Smooth muscle cell (in vitro differentiated cells): Measurements from ENCODE around the gene FGFR2. TPM values are rescaled to one million over a fixed set of nuclear protein-coding genes. Genes with fewer than 3 reads are reported as not detected.

Experiments
- DNase-seq: peaks from one replicate; lab custom pipeline; 2025; ENCODE audit not compliant: unreplicated experiment; lab: John Stamatoyannopoulos, UW
- H2AFZ ChIP-seq: fragments of 200-600 bp; sonication (generic); 2 replicates; pipeline ENCODE4 v1.6.0; 2016; ENCODE audit warnings: antibody characterized with exemption, low read depth, mild to moderate bottlenecking
- H3F3A ChIP-seq: fragments of 200-600 bp; sonication (generic); 2 replicates; pipeline ENCODE4 v1.6.0; 2017; ENCODE audit warnings: antibody characterized with exemption, low read depth
- H3K27ac ChIP-seq: fragments of 200-600 bp; sonication (generic); 2 replicates; pipeline ENCODE4 v1.5.1; 2016; ENCODE audit warnings: low read depth, mild to moderate bottlenecking
- H3K27me3 ChIP-seq: fragments of 200-600 bp; sonication (generic); 2 replicates; pipeline ENCODE4 v1.6.1; 2016; ENCODE audit warnings: low read depth, mild to moderate bottlenecking
- H3K36me3 ChIP-seq: fragments of 200-600 bp; sonication (generic); 2 replicates; pipeline ENCODE4 v1.5.1; 2016; ENCODE audit warnings: low read depth
- H3K4me1 ChIP-seq: fragments of 200-600 bp; sonication (generic); 2 replicates; pipeline ENCODE4 v1.5.1; 2016; ENCODE audit warnings: low read depth
- H3K4me2 ChIP-seq: fragments of 200-600 bp; sonication (generic); 2 replicates; pipeline ENCODE4 v1.6.0; 2016; ENCODE audit warnings: mild to moderate bottlenecking
- H3K4me3 ChIP-seq: fragments of 200-600 bp; sonication (generic); 2 replicates; pipeline ENCODE4 v1.5.1; 2016; ENCODE audit warnings: mild to moderate bottlenecking
- H3K79me2 ChIP-seq: fragments of 200-600 bp; sonication (generic); 2 replicates; pipeline ENCODE4 v1.6.0; 2016; ENCODE audit warnings: low read depth, mild to moderate bottlenecking
- H3K9ac ChIP-seq: fragments of 200-600 bp; sonication (generic); 2 replicates; pipeline ENCODE4 v1.6.0; 2016; ENCODE audit warnings: low read depth
- H3K9me3 ChIP-seq: fragments of 200-600 bp; sonication (generic); replicated peaks from 2 replicates; pipeline ENCODE4 v1.5.1; 2016; ENCODE audit warnings: low read depth
- H4K20me1 ChIP-seq: fragments of 200-600 bp; sonication (generic); 2 replicates; pipeline ENCODE4 v1.6.0; 2016; ENCODE audit warnings: low read depth
- CTCF ChIP-seq: fragments of 200-600 bp; sonication (generic); IDR thresholded peaks from 2 replicates; pipeline ENCODE4 v1.5.1; 2017; ENCODE audit warnings: borderline replicate concordance, mild to moderate bottlenecking, antibody characterized with exemption; ENCODE audit not compliant: insufficient read depth, poor library complexity, severe bottlenecking
- WGBS: methylation state at CpG from one replicate; pipeline ENCODE4 v1.1.7; 2016; ENCODE audit warnings: low lambda C conversion rate; 5-methylcytosine and 5-hydroxymethylcytosine counted together
- polyA plus RNA-seq: library from polyadenylated mRNA; unstranded; fragments of >200 nt; fragmentation: Nextera tagmentation; extraction: Ambion mirVana; gene quantifications from 2 replicates; pipeline ENCODE4 v1.2.1, GENCODE V29; 2016
- total RNA-seq: library from RNA; depleted of rRNA; stranded (reverse); fragments of >200 nt; gene quantifications from 2 replicates; pipeline ENCODE4 v1.2.3, GENCODE V29; 2014

The FGFR2 gene
- total and polyA plus RNA-seq, 2 experiments from 2014 or later = 85.9 to 103 TPM

- no peak for TF ChIP-seq CTCF
- H2AFZ ChIP-seq = no peak overlapping the region
- WGBS = 82% methylated on average over 11 of the region's 11 CpGs
Observed at GRCh38 chr10:121607310-121608055, 9.2 kb upstream of the FGFR2 start.

GRCh38 chr10:121605708-121606107 is 7.5 kb upstream of the FGFR2 start:
- TF ChIP-seq CTCF = no peak
- H3K4me2 ChIP-seq = no peak overlapping the region
- H3K27ac ChIP-seq = no peak overlapping the region
- H3K4me1 ChIP-seq = peaks cover 4% of the 10 kb centered on the region
- no peaks in the 10 kb centered on the region for H3K36me3 ChIP-seq
- peaks cover 14% of the 10 kb centered on the region for H3F3A ChIP-seq
- no peaks in the 10 kb centered on the region for H4K20me1 ChIP-seq
- H3K27me3 ChIP-seq = no peaks in the 10 kb centered on the region
- H3K79me2 ChIP-seq = no peaks in the 10 kb centered on the region
- no peak overlapping the region for H3K4me3 ChIP-seq
- H2AFZ ChIP-seq = no peak overlapping the region
- no peaks in the 10 kb centered on the region for H3K9me3 ChIP-seq
- no peak overlapping the region for H3K9ac ChIP-seq
- DNase-seq = no peak

More at GRCh38 chr10:121607310-121608055, 9.2 kb upstream of the FGFR2 start:
- no peak overlapping the region for H3K9ac ChIP-seq
- no peak overlapping the region for H3K27ac ChIP-seq
- DNase-seq = no peak
- no peaks in the 10 kb centered on the region for H3K79me2 ChIP-seq
- no peaks in the 10 kb centered on the region for H3K27me3 ChIP-seq
- H3K9me3 ChIP-seq = no peaks in the 10 kb centered on the region
- H3F3A ChIP-seq = peaks cover 21% of the 10 kb centered on the region
- no peaks in the 10 kb centered on the region for H3K4me1 ChIP-seq
- H4K20me1 ChIP-seq = no peaks in the 10 kb centered on the region
- no peak overlapping the region for H3K4me3 ChIP-seq
- H3K36me3 ChIP-seq = no peaks in the 10 kb centered on the region
- H3K4me2 ChIP-seq = peak overlapping the region; percentile 99

- Histone ChIP-seq H4K20me1 (peaks cover 16% of the 10 kb centered on the region), H3F3A (peaks cover 5% of the 10 kb centered on the region), H3K9me3 (no peaks in the 10 kb centered on the region), H3K9ac (no peak overlapping the region), H2AFZ (peak overlapping the region; percentile 38), H3K36me3 (no peaks in the 10 kb centered on the region), H3K27ac (no peak overlapping the region), H3K4me2 (peak overlapping the region; percentile 16), H3K4me3 (no peak overlapping the region), H3K79me2 (peaks cover 16% of the 10 kb centered on the region), H3K4me1 (peaks cover 19% of the 10 kb centered on the region), H3K27me3 (no peaks in the 10 kb centered on the region)
- no peak for TF ChIP-seq CTCF
- DNase-seq = no peak
- 84% methylated on average over 11 of the region's 11 CpGs for WGBS
Observed at GRCh38 chr10:121601458-121601857, 3.2 kb upstream of the FGFR2 start.

GRCh38 chr10:121600611-121601010 is 2.4 kb upstream of the FGFR2 start:
- 52% methylated on average over 9 of the region's 9 CpGs for WGBS
- TF ChIP-seq CTCF = no peak
- Histone ChIP-seq H3F3A (peaks cover 5% of the 10 kb centered on the region), H3K4me1 (peaks cover 21% of the 10 kb centered on the region), H2AFZ (peak overlapping the region; percentile 38), H3K4me2 (peak overlapping the region; percentile 16), H3K9me3 (no peaks in the 10 kb centered on the region), H3K36me3 (no peaks in the 10 kb centered on the region), H4K20me1 (peaks cover 22% of the 10 kb centered on the region), H3K9ac (no peak overlapping the region), H3K27me3 (no peaks in the 10 kb centered on the region), H3K27ac (no peak overlapping the region), H3K79me2 (peaks cover 24% of the 10 kb centered on the region), H3K4me3 (no peak overlapping the region)
- no peak for DNase-seq
